Osteocyte (in vitro differentiated cells): ENCODE results near the gene TRA2B. TPM values are rescaled to one million over a fixed set of nuclear protein-coding genes. Genes with fewer than 3 reads are reported as not detected.

Experiments used
- DNase-seq: peaks from one replicate; pipeline ENCODE4 v3.0.0; 2021; ENCODE audit warnings: mixed read lengths; ENCODE audit not compliant: unreplicated experiment; ENCODE audit errors: extremely low spot score
- H3K27ac Mint-ChIP-seq: one replicate; pipeline ENCODE4 v1.8.0; 2021; ENCODE audit warnings: mild to moderate bottlenecking, mixed read lengths; ENCODE audit not compliant: unreplicated experiment
- H3K27me3 Mint-ChIP-seq: one replicate; pipeline ENCODE4 v1.8.0; 2021; ENCODE audit warnings: mixed read lengths; ENCODE audit not compliant: unreplicated experiment
- H3K36me3 Mint-ChIP-seq: one replicate; pipeline ENCODE4 v1.8.0; 2021; ENCODE audit warnings: mixed read lengths; ENCODE audit not compliant: unreplicated experiment
- H3K4me1 Mint-ChIP-seq: one replicate; pipeline ENCODE4 v1.8.0; 2021; ENCODE audit warnings: mixed read lengths; ENCODE audit not compliant: unreplicated experiment
- H3K4me3 Mint-ChIP-seq: one replicate; pipeline ENCODE4 v1.8.0; 2021; ENCODE audit warnings: mild to moderate bottlenecking, moderate library complexity, mixed read lengths; ENCODE audit not compliant: unreplicated experiment
- H3K9me3 Mint-ChIP-seq: one replicate; pipeline ENCODE4 v1.8.0; 2021; ENCODE audit warnings: mixed read lengths; ENCODE audit not compliant: unreplicated experiment
- CTCF ChIP-seq: fragments of 200-600 bp; sonication (generic); IDR thresholded peaks from 2 replicates; pipeline ENCODE4 v1.5.0; 2021; ENCODE audit warnings: antibody characterized with exemption, mild to moderate bottlenecking, moderate library complexity
- total RNA-seq: library from RNA; stranded (reverse); gene quantifications from 2 replicates; pipeline ENCODE4 v1.2.1, GENCODE V29; 2021

The TRA2B gene
- total RNA-seq, 1 donor from 2014 or later, result 113 TPM

DNA sequence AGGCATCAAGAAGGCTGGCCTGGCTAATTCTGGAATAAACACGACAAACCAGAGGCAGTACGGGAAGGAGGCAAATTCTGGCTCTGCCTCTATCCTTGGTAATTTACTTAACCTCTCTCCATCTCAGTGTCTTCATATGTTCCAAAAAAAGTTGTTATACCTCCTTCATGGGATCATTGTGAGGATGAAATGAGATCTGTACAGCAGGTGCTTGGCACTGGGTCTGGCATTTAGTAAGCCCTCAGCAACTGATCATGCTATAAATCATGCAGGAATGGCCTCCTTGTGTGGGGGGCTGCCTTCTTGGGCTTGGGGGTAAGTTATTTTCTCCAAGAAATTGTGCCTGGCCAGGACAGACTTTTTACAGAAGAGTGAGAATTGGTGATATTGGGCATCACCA is 38.3 kb upstream of the TRA2B start:
- no peaks in the 10 kb centered on the region for H3K9me3 Mint-ChIP-seq
- no peak overlapping the region for H3K4me3 Mint-ChIP-seq
- no peak for TF ChIP-seq CTCF
- H3K27ac Mint-ChIP-seq, result no peak overlapping the region
- DNase-seq, result no peak
- no peaks in the 10 kb centered on the region for H3K36me3 Mint-ChIP-seq
- H3K27me3 Mint-ChIP-seq, result no peaks in the 10 kb centered on the region
- peaks cover 18% of the 10 kb centered on the region for H3K4me1 Mint-ChIP-seq

DNA sequence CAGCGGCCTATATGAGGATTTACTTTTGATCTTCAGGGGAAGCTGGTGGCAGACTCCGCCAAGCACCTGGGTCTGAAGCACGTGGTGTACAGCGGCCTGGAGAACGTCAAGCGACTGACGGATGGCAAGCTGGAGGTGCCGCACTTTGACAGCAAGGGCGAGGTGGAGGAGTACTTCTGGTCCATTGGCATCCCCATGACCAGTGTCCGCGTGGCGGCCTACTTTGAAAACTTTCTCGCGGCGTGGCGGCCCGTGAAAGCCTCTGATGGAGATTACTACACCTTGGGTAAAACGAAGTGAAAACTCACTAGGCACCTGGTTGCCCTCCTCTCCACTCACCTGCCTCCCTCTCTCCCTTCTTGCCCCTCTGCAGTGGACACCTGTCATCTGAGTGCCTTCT is 33.8 kb upstream of the TRA2B start:
- H3K4me3 Mint-ChIP-seq, result no peak overlapping the region
- H3K4me1 Mint-ChIP-seq, result no peaks in the 10 kb centered on the region
- no peaks in the 10 kb centered on the region for H3K36me3 Mint-ChIP-seq
- no peak for TF ChIP-seq CTCF
- H3K9me3 Mint-ChIP-seq, result no peaks in the 10 kb centered on the region
- DNase-seq, result no peak
- no peak overlapping the region for H3K27ac Mint-ChIP-seq
- no peaks in the 10 kb centered on the region for H3K27me3 Mint-ChIP-seq

DNA sequence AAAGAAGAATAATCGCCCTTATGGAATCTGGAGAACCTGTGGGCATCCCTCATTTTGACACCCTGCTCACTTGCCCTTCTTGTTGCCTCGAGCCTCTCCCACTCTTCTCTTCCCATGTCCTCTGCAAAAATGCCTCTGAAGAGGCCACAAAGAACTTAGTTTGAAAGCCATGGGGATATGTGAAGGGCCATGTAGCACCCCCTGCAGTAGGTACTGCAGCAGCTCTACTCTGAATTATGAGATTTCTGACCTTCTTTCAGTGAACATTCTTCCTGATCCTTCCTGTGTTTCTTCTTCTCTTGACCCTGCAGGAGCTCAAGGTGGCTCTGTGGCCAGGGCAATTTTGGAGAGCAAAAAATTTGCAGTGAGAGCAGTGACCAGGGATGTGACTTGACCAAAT is 30.4 kb upstream of the TRA2B start:
- no peaks in the 10 kb centered on the region for H3K9me3 Mint-ChIP-seq

DNA sequence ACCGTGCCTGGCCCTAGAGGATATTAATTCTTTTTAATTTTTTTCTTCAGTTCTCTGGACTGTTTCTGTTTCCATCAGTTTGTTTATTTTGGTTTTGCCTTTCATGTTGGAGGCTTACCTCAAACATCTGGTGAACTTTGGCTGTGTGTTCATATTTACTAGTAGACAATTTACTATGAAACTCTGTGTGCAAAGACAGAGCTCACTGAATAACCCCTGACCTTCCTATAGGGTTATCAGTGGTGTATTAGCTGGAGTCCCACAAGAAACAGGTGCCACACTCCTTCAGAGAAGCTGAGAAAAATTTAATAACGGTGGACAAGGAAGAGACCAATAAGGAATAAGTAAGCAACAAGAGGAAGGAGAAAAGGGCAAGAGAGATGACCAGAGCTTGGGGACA is 28.8 kb upstream of the TRA2B start:
- no peak for DNase-seq
- H3K4me1 Mint-ChIP-seq, result no peaks in the 10 kb centered on the region
- no peak for TF ChIP-seq CTCF
- no peak overlapping the region for H3K4me3 Mint-ChIP-seq
- peaks cover 2% of the 10 kb centered on the region for H3K36me3 Mint-ChIP-seq
- no peak overlapping the region for H3K27ac Mint-ChIP-seq
- peaks cover 1% of the 10 kb centered on the region for H3K27me3 Mint-ChIP-seq
- no peaks in the 10 kb centered on the region for H3K9me3 Mint-ChIP-seq

More for the DNA sequence above, 30.4 kb upstream of the TRA2B start:
- Mint-ChIP-seq H3K4me3 (no peak overlapping the region), H3K27ac (no peak overlapping the region), H3K4me1 (no peaks in the 10 kb centered on the region), H3K36me3 (peaks cover 2% of the 10 kb centered on the region), H3K27me3 (peaks cover 1% of the 10 kb centered on the region)
- no peak for DNase-seq
- TF ChIP-seq CTCF, result no peak

DNA sequence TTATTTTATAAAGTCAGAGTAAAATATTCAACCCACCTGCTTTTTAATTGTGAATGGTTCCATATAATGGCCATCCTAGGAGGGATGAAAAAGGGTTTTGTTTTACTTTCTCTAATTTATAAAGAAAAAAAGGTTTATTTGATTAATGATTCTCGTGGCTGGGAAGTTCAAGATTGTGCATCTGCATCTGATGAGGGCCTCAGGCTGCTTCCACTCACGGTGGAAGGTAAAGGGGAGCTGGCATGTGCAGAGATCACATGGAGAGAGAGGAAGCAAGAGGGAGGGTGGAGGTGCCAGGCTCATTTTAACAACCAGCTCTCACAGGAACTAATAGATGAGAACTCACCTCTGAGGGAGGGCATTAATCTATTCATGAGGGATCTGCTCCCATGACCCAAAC is 27.7 kb upstream of the TRA2B start:
- Mint-ChIP-seq H3K9me3 (no peaks in the 10 kb centered on the region), H3K36me3 (peaks cover 2% of the 10 kb centered on the region), H3K27ac (no peak overlapping the region), H3K27me3 (peaks cover 1% of the 10 kb centered on the region), H3K4me3 (no peak overlapping the region), H3K4me1 (no peaks in the 10 kb centered on the region)
- DNase-seq, result no peak
- no peak for TF ChIP-seq CTCF
